CMK (cell line): Measurements from ENCODE around the gene IBA57.

Experiments used
- DNase-seq: peaks from one replicate; pipeline ENCODE4 v3.0.0-alpha.2; 2010; ENCODE audit warnings: low read depth

Gene IBA57

GRCh38 chr1:228165372-228166169 lies at the start of gene IBA57:
TSS of gene IBA57 (plus strand) at chr1:228165804. CDS start at chr1:228165817, 13 bp downstream.
- peak; percentile 98 for DNase-seq

- no peak for DNase-seq
These were observed 48.3 kb upstream of the IBA57 start for GRCh38 chr1:228117335-228117734.

- DNase-seq, result no peak
These were observed 47.6 kb upstream of the IBA57 start for GRCh38 chr1:228118040-228118439.

GRCh38 chr1:228120351-228120750 lies 45.3 kb upstream of the IBA57 start:
- no peak for DNase-seq

- DNase-seq, result no peak
These were observed 44.6 kb upstream of the IBA57 start for GRCh38 chr1:228120857-228121489.

GRCh38 chr1:228122921-228123441 lies 42.6 kb upstream of the IBA57 start:
- DNase-seq, result no peak

- DNase-seq, result no peak
These were observed 42.1 kb upstream of the IBA57 start for GRCh38 chr1:228123505-228123904.

- DNase-seq, result no peak
These were observed 40.4 kb upstream of the IBA57 start for GRCh38 chr1:228125185-228125584.

GRCh38 chr1:228131766-228132165 lies 33.8 kb upstream of the IBA57 start:
- DNase-seq, result no peak

- DNase-seq, result no peak
These were observed 31.0 kb upstream of the IBA57 start for GRCh38 chr1:228134591-228134990.

- DNase-seq, result no peak
These were observed 28.7 kb upstream of the IBA57 start for GRCh38 chr1:228136901-228137300.

- no peak for DNase-seq
These were observed 26.1 kb upstream of the IBA57 start for GRCh38 chr1:228139406-228139930.

- DNase-seq, result peak; percentile 100
These were observed 25.5 kb upstream of the IBA57 start, which contains the start of gene GUK1 for GRCh38 chr1:228139931-228140723. TSS of gene GUK1 (plus strand) at chr1:228140279. CDS start at chr1:228140303, 24 bp downstream.

- DNase-seq, result no peak
These were observed 24.8 kb upstream of the IBA57 start for GRCh38 chr1:228140724-228141225.

- DNase-seq, result no peak
These were observed 24.2 kb upstream of the IBA57 start for GRCh38 chr1:228141226-228142044.

GRCh38 chr1:228142155-228142691 lies 23.4 kb upstream of the IBA57 start:
- DNase-seq, result no peak

- DNase-seq, result no peak
These were observed 22.9 kb upstream of the IBA57 start for GRCh38 chr1:228142701-228143136.

- no peak for DNase-seq
These were observed 22.0 kb upstream of the IBA57 start for GRCh38 chr1:228143480-228144192.

GRCh38 chr1:228144193-228144992 lies 21.2 kb upstream of the IBA57 start:
- DNase-seq, result no peak
